ENCODE results near the gene METTL8.
"Not testable (repeated sequence)": the region's sequence is repeated elsewhere in the genome, so short reads cannot be mapped to it uniquely, and the experiment has no call there.

Gene METTL8

DNA sequence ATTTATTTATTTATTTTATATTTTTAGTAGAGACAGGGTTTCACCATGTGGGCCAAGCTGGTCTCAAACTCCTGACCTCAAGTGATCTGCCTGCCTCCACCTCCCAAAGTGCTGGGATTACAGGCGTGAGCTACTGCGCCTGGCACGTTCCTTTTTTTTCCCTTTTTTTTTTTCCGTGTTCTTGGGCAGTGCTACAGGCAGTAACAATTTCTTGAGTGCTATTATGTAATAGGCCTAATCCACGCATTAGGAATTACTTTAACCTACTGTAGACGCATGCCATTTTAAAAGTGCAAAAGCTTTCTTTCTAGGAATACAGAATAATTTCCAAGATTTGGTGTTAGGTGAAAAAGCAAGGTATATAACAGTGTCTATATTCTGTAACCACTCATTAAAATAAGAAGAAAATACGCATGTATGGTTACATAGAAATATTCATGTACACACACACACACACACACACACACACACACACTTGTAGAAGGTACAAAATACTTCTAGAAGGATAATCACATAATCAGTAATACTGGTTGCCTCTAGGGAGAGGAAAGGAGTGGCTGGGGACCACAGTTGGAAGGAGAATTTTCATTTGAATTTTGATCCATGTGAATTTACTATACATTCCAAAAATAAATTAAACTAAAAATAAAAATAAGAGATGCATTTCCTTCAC, 92.3 kb downstream of the METTL8 start:
- DNase-seq = no peak

DNA sequence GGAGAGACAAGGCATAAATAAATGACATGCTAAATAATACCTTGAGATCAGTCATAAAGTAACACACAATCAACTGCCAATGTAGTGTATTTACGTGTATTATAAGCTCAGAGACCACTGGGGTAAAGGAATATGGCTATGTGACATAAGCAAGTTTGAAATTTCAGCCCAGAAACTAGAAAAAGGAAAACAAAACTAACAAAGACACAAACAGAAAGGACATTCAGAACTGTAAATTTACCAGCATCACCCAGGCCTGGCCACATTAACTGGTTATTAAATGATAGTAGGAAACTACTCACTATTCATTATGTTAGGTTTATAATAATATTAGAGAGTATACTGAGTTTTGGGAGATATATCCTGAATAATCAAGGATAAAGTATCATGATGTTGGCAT, 98.8 kb downstream of the METTL8 start:
- DNase-seq = no peak

GRCh38 chr2:171334171-171334570, 99.6 kb downstream of the METTL8 start:
- no peak for DNase-seq

GRCh38 chr2:171330155-171330956, 103.4 kb downstream of the METTL8 start:
- no peak for DNase-seq

- no peak for DNase-seq
Observed at GRCh38 chr2:171327043-171327496, 106.7 kb downstream of the METTL8 start.

GRCh38 chr2:171325886-171326585, 107.8 kb downstream of the METTL8 start:
- DNase-seq = no peak

DNA sequence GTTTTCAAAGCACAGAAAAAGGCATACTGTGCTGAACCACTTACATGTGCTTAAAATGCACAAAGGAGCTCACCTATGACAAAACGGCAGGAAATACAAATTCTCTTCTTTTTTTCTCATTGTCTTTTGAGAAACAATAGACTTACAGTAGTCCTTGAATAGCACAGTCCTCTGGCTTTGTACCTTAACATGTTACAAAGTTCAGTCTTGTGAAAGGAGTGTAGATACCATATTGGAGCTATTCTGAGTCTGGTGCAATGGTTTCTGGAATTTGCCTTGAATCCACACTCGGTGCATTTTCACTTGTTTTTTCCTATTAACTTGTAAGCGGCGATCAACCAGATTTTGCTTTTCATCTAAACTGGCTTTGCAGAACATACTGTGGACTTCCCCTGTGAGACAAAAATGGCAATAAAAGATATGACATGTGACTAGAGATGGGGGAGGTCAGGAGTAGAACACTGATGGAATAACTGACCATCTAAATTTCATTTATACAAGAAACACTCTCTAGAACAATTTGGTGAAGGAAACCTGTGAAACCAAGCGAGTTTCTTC, 109.7 kb downstream of the METTL8 start:
- DNase-seq = no peak

DNA sequence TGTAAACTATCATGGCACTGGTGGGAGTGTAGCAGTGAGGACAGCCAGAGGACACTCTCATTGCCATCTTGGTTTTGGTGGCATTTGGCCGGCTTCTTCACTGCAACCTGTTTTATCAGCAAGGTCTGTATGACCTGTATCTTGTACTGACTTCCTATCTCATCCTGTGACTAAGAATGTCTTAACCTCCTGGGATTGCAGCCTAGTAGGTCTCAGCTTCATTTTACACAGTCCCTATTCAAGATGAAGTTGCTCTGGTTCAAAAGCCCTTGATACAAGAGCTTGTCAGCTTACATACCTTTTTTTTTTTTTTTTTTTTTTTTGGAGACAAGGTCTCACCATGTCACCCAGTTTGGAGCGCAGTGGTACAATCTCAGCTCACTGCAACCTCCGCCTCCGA, 110.9 kb downstream of the METTL8 start:
- DNase-seq = no peak

- no peak for DNase-seq
Observed at GRCh38 chr2:171320731-171321130, 113.1 kb downstream of the METTL8 start.

GRCh38 chr2:171320208-171320621, 113.6 kb downstream of the METTL8 start:
- DNase-seq = no peak

- DNase-seq = no peak
Observed at GRCh38 chr2:171319164-171319810, 114.5 kb downstream of the METTL8 start.

DNA sequence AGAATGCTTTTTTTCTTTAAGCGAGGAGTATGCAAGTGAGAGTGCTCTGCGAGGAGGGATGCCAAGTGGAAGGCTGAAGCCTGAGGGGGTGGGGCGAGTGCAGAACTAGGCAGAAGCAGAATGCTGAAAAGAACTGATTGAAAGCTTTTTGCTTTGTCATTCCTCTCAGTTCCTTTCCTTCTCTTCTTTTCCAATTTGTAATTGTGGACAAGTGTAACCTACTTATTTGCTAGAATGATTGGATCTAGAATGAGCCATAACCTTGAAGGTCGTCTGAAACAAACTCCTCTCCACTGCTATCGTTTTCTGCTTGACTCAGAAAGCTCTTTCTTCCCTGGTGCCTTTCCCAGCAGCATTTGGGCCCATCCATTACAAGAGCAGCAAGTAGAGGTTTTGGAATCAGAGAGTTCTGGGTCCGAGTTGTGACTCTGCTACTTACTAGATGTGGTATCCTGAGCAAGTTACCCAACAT, 115.3 kb downstream of the METTL8 start:
- DNase-seq = no peak

DNA sequence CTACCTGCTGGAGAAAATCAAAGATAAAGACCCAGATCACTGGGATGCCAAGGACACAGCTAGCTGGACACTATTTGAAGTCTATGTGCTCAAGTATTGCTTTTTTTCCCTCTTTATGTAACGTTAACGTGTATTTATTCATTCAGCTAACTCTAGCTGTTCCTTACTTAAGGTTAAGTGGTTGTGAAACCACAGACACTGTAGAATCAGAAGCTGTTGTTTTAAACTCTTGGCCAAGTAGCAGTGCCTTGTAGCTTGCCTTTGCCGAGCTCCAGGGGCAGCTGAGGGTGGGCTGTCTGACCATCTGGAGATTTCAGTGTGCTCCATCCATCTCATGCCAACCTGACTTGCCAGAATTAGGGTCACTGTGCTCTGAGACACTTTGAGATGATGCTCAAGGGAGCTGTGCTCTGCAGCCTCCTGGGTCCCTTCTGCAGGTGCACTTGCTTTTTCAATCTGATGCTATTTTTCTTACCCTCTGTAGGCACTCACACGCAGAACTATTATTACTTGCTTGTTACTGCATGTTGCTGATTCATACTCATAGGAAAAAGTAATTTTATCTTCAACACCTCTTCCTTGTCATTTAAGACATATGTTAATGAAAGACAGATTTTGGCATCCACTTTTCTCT, 116.2 kb downstream of the METTL8 start:
- no peak for DNase-seq

DNA sequence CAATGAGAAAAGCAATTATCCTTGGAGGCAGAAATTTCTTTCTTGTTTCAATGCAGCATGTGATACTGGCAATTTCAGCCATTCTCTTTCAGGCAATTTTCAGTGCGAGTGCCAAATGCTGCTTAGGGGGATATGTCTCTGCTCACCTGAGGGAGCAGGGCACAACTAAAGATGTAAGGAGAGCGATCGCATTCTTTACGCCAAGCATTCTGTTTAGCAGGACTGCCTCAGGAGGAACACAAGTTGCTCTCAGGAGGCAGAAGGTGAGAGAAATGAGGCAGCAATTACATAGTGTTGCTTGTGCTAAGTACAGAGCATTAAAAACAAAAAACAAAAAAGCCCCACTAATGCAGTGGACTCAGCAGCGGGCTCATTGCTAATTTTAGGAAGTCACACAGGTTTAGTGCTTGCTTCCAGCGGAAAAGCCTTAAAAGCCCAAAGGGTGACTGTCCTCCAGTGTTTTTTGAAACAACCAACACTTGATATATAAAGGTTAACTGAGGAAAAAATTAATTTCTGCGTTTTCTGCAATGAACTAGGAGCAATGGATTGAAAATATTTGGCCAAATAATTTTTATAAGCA, 116.9 kb downstream of the METTL8 start:
- DNase-seq = no peak

- DNase-seq = no peak
Observed at GRCh38 chr2:171316220-171316619, 117.6 kb downstream of the METTL8 start.

DNA sequence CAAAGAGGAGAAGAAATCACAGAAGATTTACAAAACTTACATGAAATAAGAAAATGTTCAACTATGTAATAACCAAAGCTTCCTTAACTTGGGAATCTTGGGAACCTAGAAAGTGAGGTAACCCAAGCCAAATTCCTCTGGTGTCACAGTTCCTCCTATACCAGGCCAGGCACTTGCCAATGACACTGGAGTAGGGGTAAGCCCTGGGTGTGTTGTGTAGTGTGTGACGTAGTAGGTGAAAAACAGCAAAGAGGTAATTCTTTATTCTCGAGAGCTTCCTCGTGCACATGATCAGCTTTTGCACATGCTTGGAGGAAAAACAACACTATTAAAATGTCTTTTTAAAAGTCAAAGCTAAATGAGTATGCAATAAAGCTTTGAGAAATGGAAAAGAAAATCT, 118.0 kb downstream of the METTL8 start:
- DNase-seq = no peak

- not testable (repeated sequence) for DNase-seq
Observed at GRCh38 chr2:171312182-171312581, 121.6 kb downstream of the METTL8 start.

- not testable (repeated sequence) for DNase-seq
Observed at GRCh38 chr2:171311589-171311988, 122.2 kb downstream of the METTL8 start.

GRCh38 chr2:171310889-171311288, 122.9 kb downstream of the METTL8 start:
- no peak for DNase-seq

DNA sequence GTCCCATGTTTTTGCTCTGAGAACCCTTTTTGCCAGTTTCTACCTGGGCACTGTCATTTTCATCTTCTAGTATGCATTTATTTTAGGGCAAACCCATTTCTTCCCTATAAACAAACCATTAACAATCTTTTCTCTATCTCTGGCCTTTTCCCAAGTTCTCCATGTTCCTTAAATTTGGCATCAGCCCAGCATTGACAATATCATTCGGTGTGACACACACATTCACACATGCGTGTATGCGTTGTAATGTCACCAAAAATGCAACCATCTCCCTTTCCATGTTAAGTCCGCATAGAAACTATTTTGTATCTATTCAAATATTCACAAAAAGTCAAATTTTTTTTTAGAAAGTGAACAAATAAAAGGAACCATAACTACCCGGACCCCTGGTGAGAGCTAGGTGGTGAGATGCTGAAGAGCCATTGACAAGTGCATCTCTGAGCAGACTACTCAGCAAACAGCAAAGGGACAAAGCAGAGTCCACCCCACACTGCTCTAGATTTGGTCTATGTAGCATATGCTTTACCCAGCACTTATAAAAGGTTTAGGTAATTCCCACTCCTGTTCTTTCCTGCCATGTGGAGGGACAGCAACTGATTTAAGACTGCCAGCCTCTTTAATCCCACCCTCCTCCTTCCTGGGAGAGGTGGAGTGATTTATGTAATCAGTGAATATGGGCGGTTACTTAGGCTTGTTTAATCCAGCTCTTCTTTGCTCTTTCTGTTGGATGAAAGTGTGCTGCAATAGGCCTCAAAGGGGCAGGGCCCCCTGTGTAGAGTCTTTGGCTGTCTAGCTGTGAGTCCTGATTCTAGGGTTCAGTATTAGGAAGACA, 124.1 kb downstream of the METTL8 start:
- no peak for DNase-seq
